GM19238 (cell line): ENCODE measurements around the gene RALB.
A peak's percentile ranks its signal among the peaks of the same experiment; 100 is the strongest.

ENCODE experiments used
- DNase-seq: peaks from one replicate; pipeline ENCODE4 v3.0.0; 2011; ENCODE audit warnings: low spot score; ENCODE audit not compliant: insufficient read length

The RALB gene, protein sequence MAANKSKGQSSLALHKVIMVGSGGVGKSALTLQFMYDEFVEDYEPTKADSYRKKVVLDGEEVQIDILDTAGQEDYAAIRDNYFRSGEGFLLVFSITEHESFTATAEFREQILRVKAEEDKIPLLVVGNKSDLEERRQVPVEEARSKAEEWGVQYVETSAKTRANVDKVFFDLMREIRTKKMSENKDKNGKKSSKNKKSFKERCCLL

DNA sequence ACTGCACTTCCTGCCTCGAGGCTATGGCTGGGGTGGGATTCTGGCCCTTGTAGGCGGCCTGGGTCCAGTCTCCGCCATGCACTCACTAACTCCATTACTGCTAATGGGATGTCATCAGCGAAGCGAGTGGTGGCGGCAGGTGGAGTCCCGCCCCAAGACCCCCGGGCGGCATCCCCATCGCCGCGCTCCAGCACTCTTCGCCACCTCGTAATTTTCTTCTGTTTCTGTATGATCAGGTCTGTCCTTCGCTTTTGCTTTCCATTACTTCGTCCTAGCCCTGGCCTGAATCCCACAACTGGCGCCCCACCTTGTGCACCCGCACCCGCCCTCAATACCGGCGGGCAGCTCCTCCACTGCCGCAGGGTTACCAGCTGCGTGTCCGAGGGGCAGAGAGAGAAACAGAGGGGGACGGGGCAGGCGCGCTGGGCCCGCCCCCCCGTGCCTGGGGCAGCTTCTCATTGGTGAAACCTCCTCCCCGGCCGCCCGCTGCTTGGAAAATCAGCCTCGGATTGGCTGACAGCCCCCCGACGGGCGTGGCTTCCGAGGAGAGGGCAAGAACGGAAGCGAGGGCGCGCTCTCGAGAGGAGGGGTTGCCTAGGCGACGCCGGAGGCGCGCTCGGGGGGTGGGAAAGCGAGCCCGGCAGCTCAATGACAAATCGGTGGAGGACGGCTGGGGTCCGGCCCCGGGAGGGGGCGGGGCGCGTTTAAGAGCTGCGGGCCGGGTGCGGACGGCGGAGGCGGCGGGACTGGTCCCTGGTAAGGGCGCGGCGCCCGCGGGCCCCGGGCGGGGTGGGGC is at the start of gene RALB:
Gene RALB, plus strand, starts transcription at position 628 of the 796 bp plus-strand sequence. CDS start 25,813 bp downstream, outside the sequence.
- DNase-seq = peak; percentile 99

DNA sequence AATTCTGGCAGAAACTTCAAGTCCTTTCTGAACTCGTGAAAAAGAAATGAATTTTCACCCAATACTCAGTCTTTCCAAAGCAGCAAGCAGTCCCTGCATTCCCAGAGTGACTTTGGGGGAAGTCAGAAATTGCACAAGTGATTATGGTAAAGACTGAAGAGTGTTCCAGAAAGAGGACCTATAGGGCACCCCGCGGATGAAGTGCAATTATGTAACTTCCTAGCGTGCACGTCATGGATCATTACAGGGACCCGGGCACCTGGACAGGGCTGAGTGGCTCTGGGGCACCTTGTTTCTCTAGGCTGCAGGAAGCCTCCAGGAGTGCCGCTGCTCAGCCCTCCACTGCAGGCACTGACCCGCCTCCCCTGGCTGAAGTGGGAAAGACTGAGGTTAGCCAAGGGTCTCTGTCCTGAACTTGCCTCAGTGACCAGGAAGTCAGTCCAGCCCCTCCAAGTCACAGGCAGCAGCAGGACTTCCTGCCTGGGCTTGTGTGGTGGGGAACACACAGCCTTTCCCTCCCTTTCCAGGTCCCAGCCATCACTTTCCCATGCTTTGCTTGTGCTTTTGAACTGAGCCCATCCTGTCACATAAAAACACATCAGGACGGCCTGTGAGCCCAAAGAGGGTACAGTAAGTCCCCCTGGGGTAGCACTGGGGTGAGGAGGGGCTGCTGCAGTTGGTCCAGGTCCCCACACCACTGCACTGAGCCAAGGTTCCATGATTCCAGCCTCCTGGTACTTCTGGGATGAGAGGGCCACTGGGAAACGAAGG is 49.2 kb upstream of the RALB start:
- DNase-seq = no peak

DNA sequence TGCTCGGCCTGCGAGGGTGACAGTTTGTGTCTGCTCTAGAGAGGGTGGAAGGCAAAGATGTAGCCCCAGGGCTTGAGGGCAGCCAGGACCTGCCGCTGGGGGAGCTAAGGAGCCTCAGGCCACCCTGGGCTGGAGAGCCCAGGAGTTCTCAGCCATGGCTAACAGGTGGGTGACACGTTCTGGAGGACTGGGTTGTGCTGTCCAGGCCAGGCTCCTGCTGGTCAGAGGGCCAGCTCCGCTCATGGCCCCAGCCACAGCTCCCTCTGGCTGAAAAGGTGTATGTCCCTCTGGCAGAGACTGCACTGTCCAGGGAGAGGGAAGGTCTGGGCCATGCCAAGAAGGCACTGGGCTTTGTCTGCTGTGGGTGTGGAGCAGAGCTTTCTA is 48.6 kb upstream of the RALB start:
- DNase-seq = no peak

DNA sequence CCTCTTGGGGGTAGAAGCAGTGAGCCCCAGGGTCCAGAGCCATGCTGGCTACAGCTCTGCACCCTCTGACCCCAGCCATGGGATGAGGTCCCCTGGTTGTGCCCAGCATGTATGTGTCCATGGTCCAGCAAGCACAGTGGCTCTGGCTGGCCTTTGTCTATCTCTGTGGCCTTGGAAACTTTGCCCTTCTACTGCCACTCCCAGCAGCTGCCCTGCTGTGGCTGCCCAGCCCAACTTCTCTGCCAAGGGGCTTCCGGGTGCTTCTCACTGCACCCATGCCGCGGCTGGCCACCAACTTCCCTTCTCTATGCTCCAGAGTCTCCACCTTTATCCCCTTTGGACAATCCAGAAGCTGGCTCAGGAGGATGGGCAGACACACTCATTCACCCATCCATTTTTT is 48.2 kb upstream of the RALB start:
- no peak for DNase-seq

DNA sequence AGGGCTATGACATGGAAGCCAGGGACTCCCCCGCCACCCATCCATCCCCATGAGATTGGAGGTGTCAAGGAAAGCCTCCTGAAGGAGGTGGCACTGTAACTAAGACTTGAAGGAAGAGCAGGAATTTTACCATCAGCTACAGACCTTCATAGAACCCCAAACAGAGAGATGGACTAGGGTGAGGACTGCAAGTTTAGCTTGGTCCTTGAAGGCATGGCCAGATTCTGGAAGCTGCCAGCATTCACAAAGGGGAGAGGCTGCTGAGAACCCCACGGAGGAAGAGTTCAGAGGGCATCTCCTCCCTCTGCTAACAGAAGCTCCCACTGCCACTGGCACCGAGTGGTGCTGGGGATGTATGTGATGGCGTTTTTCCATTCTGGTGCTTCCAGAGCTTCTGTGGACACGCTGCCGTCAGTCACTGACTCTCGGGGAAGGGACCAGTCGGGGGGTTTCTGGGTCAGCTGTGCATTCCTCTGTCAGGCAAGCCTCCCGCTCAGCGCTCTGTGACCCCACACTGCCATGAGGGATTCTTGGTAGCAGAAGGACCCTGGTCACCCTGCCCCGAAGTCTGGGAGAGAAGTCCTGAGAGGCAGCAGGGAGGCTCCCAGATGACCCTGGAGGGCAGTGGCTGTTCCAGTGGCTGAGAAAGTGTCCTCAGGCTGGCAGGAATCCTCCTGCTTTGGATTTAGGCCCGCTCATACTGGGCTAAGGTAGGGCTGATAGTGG is 47.5 kb upstream of the RALB start:
- DNase-seq = no peak

DNA sequence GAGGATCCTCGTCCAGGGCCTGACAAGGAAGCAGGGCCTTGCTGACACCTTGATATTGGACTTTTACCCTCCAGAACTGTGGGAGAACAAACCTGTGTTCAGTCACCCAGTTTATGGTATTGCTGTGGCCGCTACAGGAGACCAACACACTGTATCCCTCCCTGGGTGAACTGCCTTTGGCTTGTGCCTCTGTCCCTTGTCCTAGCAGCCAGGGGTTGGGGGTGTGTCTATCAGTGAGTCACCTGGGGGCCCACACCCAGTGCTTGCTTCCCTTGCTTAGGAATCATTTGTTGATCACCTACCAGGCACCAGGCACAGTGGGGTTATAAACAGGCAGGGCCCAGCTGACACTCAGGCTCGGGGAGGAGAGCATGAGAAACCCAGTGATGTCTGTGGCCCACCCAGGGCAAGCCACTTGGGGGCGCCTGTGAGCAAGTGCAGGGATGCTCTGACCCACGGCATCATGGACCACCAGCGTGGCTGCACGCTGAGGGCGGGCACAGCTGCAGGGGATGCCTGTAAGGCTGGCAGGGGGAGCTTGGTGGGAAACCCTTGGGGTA is 46.5 kb upstream of the RALB start:
- DNase-seq = no peak

DNA sequence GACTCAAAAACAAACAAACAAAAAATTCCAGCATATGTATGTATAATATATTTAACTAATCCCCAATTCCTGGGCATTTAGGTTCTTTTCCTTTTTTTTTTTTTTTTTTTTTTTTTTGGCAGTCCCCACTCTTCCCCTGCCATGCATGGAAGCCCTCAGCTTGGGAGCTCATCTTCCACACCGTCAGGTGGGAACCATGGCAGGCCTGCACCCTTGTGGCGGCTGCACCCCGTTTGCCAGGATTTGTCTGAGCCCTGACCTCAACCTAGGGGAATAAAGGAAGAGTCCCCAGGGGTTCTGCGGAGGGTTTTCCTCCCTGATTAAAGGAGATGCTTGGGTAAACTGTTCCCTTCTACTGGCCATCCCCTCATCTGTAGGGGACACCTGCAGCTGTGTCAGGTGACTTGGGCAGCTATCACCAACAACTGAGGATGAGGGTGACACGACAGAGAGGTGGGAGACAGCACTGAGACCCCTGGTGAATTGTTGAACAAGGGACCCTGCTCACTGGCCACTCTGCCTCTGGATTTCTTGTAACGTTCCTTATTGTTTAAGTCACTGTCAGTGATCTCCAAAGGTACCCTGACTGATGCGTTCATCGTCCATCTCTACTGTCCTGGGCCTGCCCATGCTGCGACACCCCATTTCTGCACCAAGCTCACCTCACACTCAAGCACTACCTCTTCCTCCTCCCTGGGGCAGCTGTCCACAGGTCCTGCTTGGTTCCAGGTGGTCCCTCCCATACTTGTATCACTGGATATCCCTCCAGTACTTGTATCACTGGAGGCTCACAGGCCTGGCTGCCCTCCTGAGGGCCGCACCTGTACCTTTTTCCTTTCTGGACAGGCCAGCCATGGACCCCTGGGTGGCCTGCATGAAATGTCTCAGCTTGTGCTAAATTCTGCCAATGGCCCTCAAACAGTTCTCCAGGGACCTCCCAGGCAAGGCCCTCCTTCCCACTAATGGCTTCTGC is 44.0 kb upstream of the RALB start:
- DNase-seq = no peak

DNA sequence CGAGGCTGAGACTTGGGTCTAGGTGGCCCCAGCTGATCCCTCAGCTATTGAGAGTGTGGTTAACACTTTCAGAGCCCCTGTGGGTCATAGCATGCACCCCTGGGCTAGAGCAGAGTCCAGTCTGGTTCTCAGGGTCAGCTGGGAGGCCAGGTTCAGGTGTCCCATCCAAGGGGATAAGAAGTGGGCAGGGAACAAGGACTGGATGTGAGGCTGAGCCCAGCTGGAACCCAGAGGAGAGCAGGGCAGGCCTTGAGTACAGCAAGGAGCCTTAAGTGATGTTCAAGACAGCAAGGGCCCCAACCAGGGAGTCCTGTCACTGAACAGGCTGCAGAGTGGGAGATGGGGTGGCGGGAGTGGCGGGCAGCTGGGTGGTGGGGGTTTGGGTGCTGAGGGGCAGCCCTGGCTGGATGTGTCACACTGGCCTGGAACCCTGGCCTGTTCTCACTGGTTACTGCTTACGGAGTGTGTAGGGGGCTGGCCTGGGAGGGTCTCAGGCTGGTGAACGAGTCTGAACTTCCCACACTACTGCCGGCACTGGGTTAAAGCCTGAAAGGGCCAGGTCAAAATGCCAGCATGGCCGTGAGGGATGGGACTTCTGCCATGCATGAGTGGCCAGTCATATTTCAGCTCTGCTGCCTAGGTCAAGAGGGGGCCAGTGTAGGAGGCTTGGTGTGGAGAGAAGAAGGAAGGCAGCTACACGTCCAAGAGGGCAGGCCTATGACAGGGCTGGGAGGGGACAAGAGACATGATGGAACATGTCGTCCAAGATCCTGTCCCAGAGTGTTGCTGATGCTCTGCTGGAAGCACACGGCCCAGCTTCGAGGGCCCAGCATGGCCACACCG is 43.0 kb upstream of the RALB start:
- DNase-seq = no peak

DNA sequence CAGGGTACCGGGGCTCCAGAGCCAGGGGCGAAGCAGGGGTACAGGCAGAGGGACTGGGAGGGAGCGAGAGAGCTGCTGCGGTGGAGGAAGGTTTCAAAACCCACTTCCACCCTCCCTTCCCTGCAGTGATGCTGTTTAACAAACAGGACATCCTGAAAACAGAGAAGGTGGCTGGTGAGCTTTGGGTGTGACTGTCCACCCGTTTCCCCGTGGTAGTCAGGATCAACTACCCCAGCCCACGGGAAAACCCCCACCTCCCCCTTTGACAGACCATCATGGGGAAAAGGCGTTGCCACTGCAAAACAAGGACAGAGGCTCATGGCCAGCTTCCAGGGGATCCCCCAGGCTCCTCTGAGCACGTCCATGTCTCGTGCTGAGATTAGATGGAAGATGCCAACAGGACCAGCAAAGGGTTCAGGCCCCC is 42.4 kb upstream of the RALB start:
- DNase-seq = no peak

DNA sequence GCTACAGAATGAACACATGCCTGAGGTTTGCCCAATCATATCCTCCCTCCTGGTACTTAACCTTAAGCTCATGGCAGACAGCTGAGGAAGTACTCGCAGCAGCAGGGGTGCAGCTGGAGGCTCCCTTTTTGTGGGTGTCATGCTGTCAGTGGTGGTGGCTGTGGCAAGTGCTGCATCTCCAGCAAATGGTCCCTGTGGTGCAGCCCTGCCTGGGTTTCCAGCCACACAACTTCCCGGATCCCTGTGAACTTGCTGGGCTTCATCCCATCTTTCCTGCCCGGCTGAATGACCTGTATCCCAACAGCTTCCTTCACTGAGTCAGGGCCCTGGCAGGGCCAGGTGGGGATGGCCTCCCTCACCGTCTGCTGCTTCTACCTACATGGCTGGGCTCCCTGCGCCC is 34.5 kb upstream of the RALB start:
- DNase-seq = no peak

DNA sequence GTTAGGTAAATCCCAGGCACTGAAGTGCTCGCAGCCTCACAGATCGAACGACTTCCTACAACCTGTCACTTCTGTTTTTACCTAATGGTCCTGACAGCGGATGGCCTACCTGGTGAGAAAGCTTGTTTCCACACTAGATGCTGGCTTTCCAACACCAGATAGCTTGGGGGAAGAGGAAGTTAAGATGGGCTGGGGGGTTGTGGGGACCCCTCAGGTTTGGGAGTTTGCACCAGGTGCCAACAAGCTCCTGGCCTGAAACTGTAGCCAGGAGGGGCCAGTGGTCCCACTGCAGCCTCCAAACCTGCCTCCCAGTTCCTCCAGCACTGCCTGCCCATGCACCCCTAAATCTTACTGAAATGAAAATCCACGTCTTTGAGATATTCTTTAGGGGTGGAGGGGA is 33.4 kb upstream of the RALB start:
- DNase-seq = no peak

DNA sequence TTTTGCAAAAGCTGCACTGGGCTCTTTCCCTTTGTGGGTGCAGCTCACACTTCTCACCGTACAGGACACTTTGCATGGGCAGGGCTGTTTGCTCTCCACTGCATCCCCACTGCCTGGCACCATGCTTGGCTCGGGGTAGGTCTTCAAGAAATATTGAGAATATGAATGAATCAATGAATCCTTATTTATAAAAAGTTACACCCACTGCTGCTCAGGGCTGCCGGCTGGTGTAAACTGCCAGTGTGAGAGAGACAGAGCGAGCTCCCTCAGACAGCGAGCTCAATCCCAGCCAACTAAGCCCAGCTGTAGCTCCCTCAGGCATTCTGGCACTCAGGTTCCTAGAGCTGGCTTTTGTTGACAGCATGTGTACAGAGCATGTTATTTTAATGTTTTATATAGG is 32.9 kb upstream of the RALB start:
- no peak for DNase-seq

DNA sequence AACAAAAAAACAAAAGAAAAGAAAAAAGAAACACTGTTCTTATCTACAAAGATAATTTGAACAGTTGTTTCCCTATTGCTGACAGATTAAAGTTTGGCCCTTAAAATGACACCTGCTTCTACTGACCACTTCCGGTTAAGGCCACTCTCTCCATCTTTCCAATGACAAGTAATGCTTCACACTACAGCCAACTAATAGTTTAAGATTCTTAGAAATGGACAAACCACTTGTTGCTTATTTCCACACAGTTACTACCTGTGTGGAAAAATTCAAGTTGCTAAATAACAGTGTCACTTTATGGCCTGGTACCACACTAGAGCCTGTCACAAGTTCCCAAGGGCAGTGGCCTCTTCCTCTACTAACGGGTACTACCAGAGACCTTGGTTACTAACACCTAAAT is 31.9 kb upstream of the RALB start:
- no peak for DNase-seq

DNA sequence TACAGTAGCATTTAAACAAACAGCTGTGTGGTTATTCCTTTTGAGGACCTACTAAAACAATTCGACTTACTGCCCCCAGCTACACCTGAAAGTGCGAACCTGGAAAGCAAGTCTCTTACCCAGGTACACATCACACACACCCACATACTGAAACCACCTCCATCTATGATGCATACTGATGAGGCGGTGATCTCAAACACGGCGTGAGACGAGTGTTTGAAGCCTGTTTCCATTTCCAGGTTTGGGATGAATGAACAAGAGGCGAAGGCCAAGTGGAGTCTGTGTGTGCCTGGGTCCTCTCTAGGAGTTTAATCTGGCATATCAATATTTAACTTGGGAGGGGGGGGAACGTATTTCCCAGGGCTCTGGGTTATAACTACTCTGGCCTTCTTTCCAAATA is 31.0 kb upstream of the RALB start:
- DNase-seq = no peak

DNA sequence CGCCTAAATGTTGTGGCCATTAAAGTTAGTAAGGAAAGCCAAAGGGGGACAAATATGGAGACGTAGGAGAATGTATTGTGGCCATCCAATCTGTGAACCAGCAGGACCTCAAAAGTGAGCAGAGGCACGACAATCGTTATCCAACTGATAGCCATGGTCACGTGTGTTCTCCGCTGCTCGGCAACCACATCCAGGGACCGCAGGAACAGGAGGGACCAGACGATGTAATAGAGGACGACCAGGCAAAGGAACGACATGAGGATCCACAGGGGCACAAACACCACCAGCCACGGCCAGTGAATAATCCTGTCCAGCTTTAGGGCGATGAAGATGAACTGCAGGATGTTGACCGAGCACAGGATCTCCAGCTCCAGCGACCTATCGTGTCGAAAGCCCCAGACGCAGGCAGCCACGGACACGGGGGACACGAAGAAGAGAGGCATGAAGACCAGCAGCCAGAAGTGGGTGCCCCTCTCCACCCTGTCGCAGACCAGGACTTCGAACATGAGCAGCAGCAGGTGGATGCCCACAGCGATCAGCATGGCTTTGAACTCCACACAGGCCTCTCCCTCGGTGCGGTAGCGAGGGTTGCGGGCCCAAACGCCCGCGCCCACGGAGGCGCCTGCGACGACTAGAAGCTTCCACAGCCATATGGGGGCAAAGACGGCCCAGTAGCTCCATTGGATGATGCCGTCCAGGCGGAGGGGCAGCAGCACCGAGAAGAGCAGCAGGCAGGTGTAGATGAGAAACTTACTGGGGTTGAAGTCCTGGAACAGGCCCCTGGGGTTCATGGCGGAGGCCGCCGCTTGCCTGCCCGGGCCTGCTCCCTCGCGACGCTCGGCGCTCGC is 30.2 kb upstream of the RALB start:
- DNase-seq = no peak

DNA sequence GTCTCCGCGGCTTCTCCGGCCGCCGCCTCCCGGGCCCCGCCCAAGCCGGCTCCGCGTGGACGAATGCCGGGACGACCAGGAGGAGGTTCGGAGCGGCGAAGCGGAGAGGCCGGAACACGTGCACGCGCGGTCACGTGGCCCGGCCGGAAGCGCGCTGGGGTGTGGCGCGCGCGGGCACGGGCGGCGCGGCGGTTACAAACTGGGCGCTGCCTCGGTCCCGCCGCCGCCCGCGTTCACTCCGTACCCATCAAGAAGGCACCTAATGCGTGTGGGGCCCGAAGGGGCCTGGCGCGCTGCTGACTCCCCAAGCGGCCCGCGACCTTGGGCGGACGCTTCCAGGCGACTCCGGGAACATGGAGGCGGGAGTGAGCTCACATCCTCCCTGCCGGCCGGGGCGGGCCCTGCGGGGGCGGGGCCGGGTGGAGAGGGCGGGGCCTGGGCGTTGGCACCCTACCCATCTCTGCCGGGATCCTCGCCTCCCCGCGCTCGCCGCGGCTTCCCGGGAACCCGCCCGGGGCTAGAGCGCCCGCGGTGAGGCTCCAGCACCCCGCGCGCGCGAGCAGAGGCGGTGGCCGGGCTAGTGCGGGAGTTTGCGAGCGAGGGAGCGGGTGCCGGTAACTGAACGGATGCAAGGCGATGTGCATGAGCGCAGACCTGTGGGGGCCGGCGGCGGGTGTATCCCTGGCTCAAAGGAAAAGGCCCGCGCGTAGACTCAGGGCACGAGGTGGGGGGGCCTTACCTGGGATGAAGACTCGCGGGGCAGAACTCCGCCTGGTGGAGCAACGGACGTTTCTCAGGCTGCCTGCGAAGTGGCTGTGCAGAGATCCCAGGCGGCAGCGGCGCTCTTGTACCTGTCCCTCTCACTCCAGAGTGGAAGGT is 29.4 kb upstream of the RALB start, which contains the start of gene TMEM185B:
Gene TMEM185B, minus strand, starts transcription at position 367 of the 879 bp plus-strand sequence. CDS start 424 bp downstream, outside the sequence.
- peak; percentile 93 for DNase-seq

DNA sequence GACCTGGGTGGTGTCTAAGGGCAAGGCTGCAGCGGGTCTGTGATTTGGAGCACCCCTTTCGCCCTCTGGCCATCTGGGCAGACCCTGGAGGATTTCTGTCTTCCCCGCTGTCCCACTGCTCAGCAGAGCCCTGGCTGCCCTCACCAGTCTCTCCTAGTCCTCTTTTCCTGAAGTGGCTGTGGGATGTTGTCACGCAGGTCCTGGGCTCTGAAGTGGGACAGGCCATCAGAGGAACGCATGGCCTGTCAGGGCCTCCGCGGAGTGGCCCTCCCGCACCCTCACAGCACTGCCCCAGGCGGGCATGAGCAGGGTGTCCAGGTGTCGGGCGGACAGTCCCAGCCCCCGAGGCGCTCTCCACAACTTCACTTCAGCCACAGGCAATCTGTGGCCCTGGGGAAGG is 28.4 kb upstream of the RALB start:
- DNase-seq = no peak
